GM21723 (cell line): ENCODE measurements around the gene ZNF407.
A peak's percentile ranks its signal among the peaks of the same experiment; 100 is the strongest.

Experiments
- ATAC-seq: cut with Tn5 transposase; IDR thresholded peaks from one replicate; pipeline ENCODE4 v1.9.1; 2021; ENCODE audit warnings: mild to moderate bottlenecking, moderate library complexity; ENCODE audit not compliant: unreplicated experiment

Gene ZNF407

DNA sequence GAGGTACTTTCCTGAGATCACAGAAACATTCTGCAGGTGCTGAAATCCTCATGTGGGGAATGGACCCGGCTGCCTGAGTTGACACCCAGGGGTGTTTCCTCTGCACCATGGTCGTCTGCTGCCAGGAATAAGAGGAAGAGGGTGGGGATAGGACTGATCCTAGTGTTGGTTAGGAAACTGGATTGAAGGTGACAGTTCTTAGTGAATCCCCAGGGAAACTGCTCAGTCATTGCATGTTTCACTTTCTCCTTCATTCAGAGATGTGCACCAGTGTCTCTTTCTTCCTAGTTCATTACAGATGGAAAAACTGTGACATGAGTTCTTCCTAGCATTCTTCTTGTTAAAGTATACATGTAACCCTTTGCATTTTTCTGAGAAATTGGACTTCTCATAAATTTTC lies 317.0 kb downstream of the ZNF407 start:
- ATAC-seq = no peak

DNA sequence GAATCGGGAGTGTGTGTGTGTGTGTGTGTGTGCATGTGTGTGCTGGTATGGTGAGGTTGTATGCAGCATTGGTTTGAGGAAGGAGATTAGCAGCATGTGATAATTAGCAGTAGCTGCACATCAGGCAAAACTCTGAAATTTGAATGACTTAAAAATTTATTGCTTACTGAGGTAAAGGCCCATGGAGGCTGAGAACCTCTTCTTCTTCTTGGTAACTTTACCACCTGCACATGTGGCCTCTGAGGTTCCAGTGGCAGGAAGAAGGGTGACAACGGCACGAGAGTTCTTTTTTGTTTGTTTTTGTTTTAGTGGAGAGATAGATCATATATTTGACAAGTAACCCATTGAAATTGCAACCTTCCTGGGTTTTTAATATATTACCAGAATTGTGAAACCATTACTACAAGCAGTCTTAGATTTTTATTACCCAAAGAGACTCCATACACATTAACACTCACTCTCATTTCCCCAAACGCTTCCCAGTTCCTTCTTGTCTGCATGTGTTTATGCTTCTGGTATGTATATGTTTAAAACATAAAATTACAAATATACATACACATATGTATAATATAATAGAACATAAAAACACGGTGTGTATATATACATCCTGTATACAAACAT lies 319.2 kb downstream of the ZNF407 start:
- ATAC-seq = no peak

- no peak for ATAC-seq
Measured at GRCh38 chr18:74918276-74918790, 320.7 kb downstream of the ZNF407 start.

DNA sequence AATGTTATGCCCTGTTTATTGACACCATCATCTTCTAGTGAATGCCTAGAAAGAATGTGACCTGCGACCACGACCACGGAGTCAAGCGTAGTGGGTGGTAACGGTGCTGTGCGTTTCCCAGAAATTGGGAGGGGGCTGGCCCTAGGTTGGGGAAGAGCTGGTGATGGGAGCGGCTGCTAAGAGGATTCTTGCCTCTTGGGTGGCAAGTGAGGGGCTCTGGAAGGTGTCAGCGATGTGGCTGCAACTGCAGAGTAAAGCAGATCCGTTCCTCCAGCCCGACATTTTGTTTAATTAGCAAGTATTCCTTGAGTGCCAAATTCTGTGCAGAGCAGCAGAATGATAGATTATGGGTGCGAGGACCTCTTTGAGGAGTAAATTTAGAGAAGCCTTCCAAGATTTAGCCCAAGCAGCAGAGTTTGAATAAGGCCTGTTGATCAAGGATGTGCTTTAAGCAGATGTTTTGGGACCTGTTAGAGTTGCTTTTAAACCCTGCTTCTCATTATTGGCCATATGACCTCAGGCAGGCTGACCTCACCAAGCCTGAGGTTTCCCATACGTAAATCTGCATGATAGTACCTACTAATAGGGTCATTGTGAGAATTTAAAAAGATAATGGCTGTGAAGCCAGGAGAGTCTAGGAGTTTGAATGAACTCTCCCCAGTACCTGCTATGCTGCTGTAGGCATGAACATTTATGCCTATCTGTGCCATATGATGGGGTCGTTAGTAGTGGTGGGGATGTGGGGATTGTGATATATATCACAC lies 323.6 kb downstream of the ZNF407 start:
- no peak for ATAC-seq

GRCh38 chr18:74926051-74926450 lies 328.4 kb downstream of the ZNF407 start:
- no peak for ATAC-seq

- ATAC-seq = no peak
Measured at GRCh38 chr18:74928194-74928968, 330.7 kb downstream of the ZNF407 start.

DNA sequence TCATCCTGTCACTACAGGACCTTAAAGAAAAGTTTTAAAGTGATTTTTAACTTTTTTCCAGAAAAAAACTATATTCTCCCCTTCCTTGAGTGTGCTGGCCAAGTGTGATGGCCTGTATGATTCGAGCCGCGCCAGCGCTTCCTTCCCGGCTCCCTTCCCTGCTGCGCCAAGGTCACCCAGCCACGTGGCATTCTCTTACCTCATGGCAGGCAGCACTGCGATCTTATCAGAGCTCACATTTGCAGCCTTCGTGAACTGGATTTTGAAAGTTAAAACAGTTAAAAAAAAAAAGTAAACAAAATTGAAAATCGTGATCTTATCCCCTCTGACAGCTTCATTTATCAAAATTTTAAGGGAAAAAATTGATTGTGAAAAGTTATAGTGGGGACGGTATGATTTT lies 331.4 kb downstream of the ZNF407 start:
- no peak for ATAC-seq

- ATAC-seq = no peak
Measured at GRCh38 chr18:74930616-74931015, 332.9 kb downstream of the ZNF407 start.

DNA sequence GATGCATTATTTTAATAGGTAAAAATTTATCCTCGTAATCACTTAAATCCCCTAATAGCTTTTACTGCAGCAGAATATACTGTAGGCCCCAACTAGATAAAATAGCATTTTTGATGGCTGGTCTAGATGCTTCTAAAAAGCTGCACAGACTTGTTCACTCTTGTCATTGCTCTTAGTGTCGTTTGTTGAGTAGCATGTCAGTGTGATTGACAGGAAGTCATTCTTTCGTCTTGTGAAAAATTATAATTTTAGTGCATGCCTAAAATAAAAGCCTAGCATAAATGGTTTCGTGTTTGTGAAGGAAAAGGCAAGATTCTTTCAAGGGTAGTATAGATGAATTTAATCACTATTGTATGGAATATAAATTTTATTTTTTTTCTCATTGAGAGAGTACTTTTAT lies 336.3 kb downstream of the ZNF407 start:
- ATAC-seq = no peak

GRCh38 chr18:74935434-74935833 lies 337.8 kb downstream of the ZNF407 start:
- ATAC-seq = no peak

DNA sequence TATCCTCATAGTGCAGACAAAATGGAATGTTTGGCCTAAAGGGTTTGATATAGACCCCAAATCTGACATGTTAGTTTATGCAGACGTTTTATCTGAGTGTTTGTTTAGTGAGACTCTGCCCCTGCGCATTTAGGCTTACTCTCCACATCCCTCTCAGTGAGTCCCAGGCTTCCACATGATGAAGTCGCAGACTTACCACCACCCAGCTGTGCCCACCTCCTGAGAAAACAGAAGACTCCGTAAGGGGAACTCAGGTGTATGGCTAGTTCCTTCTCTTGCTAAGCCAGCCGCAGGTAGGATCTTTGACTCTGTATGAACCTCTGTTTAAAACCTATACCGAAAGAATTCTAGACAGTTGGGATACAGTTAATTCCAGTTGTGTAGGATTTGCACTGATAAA lies 338.7 kb downstream of the ZNF407 start:
- ATAC-seq = no peak

DNA sequence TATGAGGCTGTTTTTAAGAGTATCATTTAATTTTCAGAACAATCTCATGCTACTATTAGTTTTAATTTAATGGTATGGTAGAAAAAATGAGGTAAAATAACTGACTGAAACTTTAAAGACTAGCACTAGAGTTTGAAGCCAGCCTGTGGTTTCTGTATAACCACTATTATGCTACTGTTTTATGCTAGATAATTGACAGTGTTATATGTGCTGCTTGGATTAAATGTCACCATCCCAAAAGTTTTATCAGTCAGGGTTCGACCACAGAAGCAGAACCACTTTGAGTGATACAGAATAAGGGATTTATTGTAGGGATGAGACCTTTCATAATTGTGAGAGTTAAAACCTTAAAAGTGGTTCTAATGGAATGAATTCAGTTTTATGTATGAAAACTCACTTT lies 339.6 kb downstream of the ZNF407 start:
- no peak for ATAC-seq

DNA sequence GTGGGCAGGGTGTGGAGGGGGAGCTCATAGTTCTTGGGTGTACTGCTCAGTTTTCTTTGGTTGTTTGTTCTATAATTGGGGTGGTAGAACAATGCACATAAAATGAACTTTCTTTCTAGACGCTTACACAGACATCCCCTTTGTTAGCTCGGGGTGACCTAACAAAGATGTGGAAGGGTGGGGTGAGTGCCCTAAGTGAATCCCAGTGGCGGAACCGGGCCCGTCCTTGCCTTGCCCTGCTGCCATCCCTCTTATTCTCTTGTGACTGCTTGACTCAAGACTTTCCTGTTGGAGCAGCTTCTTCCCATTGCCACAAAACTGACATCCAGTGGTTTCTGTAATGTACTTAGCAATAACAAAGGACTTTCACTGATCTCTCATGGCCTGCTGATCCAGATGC lies 343.2 kb downstream of the ZNF407 start:
- ATAC-seq = no peak

DNA sequence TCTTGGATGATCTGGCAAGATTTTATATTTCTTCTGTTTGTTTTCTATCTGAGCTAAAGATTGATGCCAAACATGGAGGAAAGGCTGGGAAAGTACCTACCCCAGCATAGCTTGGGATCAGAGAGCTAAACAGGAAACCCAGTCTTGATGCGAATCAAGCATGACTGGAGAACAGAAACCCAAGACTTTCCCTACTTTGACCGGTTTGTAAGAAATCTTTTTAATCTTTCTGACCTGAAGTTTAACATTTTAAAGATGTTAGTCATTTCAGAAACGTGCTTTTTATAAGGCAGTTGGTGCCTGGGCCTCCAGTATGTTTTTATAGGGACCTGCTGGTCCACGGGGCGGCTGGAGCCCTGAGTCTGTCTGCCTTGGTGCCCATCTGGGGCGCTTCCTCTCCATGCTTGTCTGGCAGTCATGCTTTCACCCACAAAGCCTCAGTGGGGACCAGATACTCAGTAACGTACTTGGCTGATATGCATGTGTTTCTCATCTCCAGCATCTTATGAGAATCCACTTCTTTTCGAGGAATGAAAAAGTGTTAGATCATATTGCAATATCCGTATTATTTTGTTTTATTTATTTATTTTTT lies 344.7 kb downstream of the ZNF407 start:
- peak; percentile 93 for ATAC-seq

GRCh38 chr18:74944676-74945075 lies 347.0 kb downstream of the ZNF407 start:
- no peak for ATAC-seq

- ATAC-seq = no peak
Measured at GRCh38 chr18:74945774-74946545, 348.3 kb downstream of the ZNF407 start.

- no peak for ATAC-seq
Measured at GRCh38 chr18:74946646-74947375, 349.1 kb downstream of the ZNF407 start.

DNA sequence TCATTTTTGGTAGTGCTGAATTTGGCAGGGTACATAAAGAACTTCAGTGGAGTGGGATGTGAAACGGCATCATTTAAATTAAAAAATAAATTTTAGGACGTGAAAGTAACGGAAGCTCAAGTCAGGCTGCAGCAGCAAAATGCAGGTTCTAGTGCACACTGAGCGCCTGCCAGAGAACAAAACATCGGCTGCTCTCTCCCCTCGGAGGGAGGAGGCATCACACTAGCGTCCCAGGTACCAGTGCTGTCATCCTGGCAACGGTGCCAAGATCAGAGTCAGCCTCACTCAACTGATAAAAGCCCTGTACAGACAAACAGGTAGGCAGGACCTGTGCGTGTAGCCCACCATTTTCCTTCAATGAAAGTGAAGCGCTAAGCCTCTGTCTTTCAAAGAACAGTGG lies 349.7 kb downstream of the ZNF407 start:
- ATAC-seq = no peak

- ATAC-seq = no peak
Measured at GRCh38 chr18:74947875-74948274, 350.2 kb downstream of the ZNF407 start.

GRCh38 chr18:74949611-74950010 lies 351.9 kb downstream of the ZNF407 start:
- no peak for ATAC-seq
